ENCODE data around the gene BAG5. TPM values are rescaled to one million over a fixed set of nuclear protein-coding genes. Genes with fewer than 3 reads are reported as not detected.

Gene BAG5
- total and polyA plus RNA-seq, 4 donors: 9.2 to 30.8 (median 22.6) TPM

GRCh38 chr14:103574104-103574503, 11.6 kb upstream of the BAG5 start:
- Histone ChIP-seq H3K27me3 (ENCODE audit: control insufficient read depth in 1 of 2, insufficient read depth in 2 of 2, low read length in 1 of 2) (no peaks in the 10 kb centered on the region), H3K4me3 (ENCODE audit: low read length in 2 of 2) (no peak overlapping the region), H3K4me1 (ENCODE audit: control insufficient read depth in 1 of 2, insufficient read depth in 2 of 2, low read length in 2 of 2) (no peaks in the 10 kb centered on the region), H3K9me3 (ENCODE audit: control insufficient read depth, low read length) (no peaks in the 10 kb centered on the region), H3K36me3 (ENCODE audit: control insufficient read depth in 1 of 2, insufficient read depth in 2 of 2, low read length in 1 of 2) (peaks cover 0 to 2% of the 10 kb centered on the region in 2 donors), H3K27ac (ENCODE audit: low read depth in 1 of 2, low read length in 2 of 2) (no peak overlapping the region)
- DNase-seq (no peak), ATAC-seq (ENCODE audit: low FRiP score) (no peak)
- intact Hi-C loops (cut with DNase I): no loop called here
- 66 to 71% methylated on average over 6 of the region's 6 CpGs for WGBS, 2 donors

- H3K27ac ChIP-seq (ENCODE audit: low read depth in 1 of 2, low read length in 2 of 2): no peak overlapping the region
- 78 to 79% methylated on average over 11 of the region's 11 CpGs for WGBS, 2 donors
- ATAC-seq (ENCODE audit: low FRiP score): no peak
Observed at GRCh38 chr14:103569408-103569807, 7.0 kb upstream of the BAG5 start.

GRCh38 chr14:103568952-103569351, 6.5 kb upstream of the BAG5 start:
- intact Hi-C loops (cut with DNase I): no loop called here
- H3K27ac ChIP-seq (ENCODE audit: low read depth in 1 of 2, low read length in 2 of 2): no peak overlapping the region
- DNase-seq (peak in 1 of 2 donors; percentile 20), ATAC-seq (ENCODE audit: low FRiP score) (no peak)
- no peaks in the 10 kb centered on the region for H3K4me1 ChIP-seq (ENCODE audit: control insufficient read depth in 1 of 2, insufficient read depth in 2 of 2, low read length in 2 of 2)
- no peak overlapping the region for H3K4me3 ChIP-seq (ENCODE audit: low read length in 2 of 2)
- H3K27me3 ChIP-seq (ENCODE audit: control insufficient read depth in 1 of 2, insufficient read depth in 2 of 2, low read length in 1 of 2): no peaks in the 10 kb centered on the region
- H3K9me3 ChIP-seq (ENCODE audit: control insufficient read depth, low read length): no peaks in the 10 kb centered on the region
- WGBS, 2 donors: 77 to 85% methylated on average over 8 of the region's 8 CpGs
- H3K36me3 ChIP-seq (ENCODE audit: control insufficient read depth in 1 of 2, insufficient read depth in 2 of 2, low read length in 1 of 2): no peaks in the 10 kb centered on the region

More at GRCh38 chr14:103569408-103569807, 7.0 kb upstream of the BAG5 start:
- no peak overlapping the region for H3K4me3 ChIP-seq (ENCODE audit: low read length in 2 of 2)
- no peaks in the 10 kb centered on the region for H3K27me3 ChIP-seq (ENCODE audit: control insufficient read depth in 1 of 2, insufficient read depth in 2 of 2, low read length in 1 of 2)
- intact Hi-C loops (cut with DNase I): no loop called here
- no peaks in the 10 kb centered on the region for H3K9me3 ChIP-seq (ENCODE audit: control insufficient read depth, low read length)
- no peaks in the 10 kb centered on the region for H3K36me3 ChIP-seq (ENCODE audit: control insufficient read depth in 1 of 2, insufficient read depth in 2 of 2, low read length in 1 of 2)
- DNase-seq: peak in 1 of 2 donors; percentile 46
- H3K4me1 ChIP-seq (ENCODE audit: control insufficient read depth in 1 of 2, insufficient read depth in 2 of 2, low read length in 2 of 2): no peaks in the 10 kb centered on the region

GRCh38 chr14:103563844-103564505, 1.5 kb upstream of the BAG5 start:
- Histone ChIP-seq H3K27ac (ENCODE audit: low read depth in 1 of 2, low read length in 2 of 2) (no peak overlapping the region), H3K4me3 (ENCODE audit: low read length in 2 of 2) (peak overlapping the region in 1 of 2 donors; percentile 90), H3K4me1 (ENCODE audit: control insufficient read depth in 1 of 2, insufficient read depth in 2 of 2, low read length in 2 of 2) (no peaks in the 10 kb centered on the region), H3K9me3 (ENCODE audit: control insufficient read depth, low read length) (no peaks in the 10 kb centered on the region), H3K27me3 (ENCODE audit: control insufficient read depth in 1 of 2, insufficient read depth in 2 of 2, low read length in 1 of 2) (no peaks in the 10 kb centered on the region), H3K36me3 (ENCODE audit: control insufficient read depth in 1 of 2, insufficient read depth in 2 of 2, low read length in 1 of 2) (no peaks in the 10 kb centered on the region)
- intact Hi-C loops (cut with DNase I): no loop called here
- 65 to 66% methylated on average over 21 of the region's 21 CpGs for WGBS, 2 donors
- ATAC-seq (ENCODE audit: low FRiP score) (no peak), DNase-seq (peak in 1 of 2 donors; percentile 33)

GRCh38 chr14:103563226-103563620, 766 bp upstream of the BAG5 start:
- Histone ChIP-seq H3K27me3 (ENCODE audit: control insufficient read depth in 1 of 2, insufficient read depth in 2 of 2, low read length in 1 of 2) (no peaks in the 10 kb centered on the region), H3K4me3 (ENCODE audit: low read length in 2 of 2) (peak overlapping the region; percentile 83 to 90), H3K4me1 (ENCODE audit: control insufficient read depth in 1 of 2, insufficient read depth in 2 of 2, low read length in 2 of 2) (no peaks in the 10 kb centered on the region), H3K9me3 (ENCODE audit: control insufficient read depth, low read length) (no peaks in the 10 kb centered on the region), H3K27ac (ENCODE audit: low read depth in 1 of 2, low read length in 2 of 2) (no peak overlapping the region), H3K36me3 (ENCODE audit: control insufficient read depth in 1 of 2, insufficient read depth in 2 of 2, low read length in 1 of 2) (no peaks in the 10 kb centered on the region)
- ATAC-seq (ENCODE audit: low FRiP score) (no peak), DNase-seq (no peak)
- intact Hi-C loops (cut with DNase I): no loop called here
- 0 to 1% methylated on average over 22 of the region's 22 CpGs for WGBS, 2 donors

GRCh38 chr14:103562179-103562428, 353 bp downstream of the BAG5 start:
- peak overlapping the region; percentile 71 to 72 for H3K27ac ChIP-seq (ENCODE audit: low read depth in 1 of 2, low read length in 2 of 2)
- DNase-seq: peak in 1 of 2 donors; percentile 86
- intact Hi-C loops (cut with DNase I): no loop called here
- ATAC-seq (ENCODE audit: low FRiP score): peak; percentile 74
- H3K4me3 ChIP-seq (ENCODE audit: low read length in 2 of 2): peak overlapping the region; percentile 83 to 90
- WGBS, 2 donors: 0% methylated on average over 14 to 25 of the region's 25 CpGs
- H3K9me3 ChIP-seq (ENCODE audit: control insufficient read depth, low read length): no peaks in the 10 kb centered on the region
- no peaks in the 10 kb centered on the region for H3K4me1 ChIP-seq (ENCODE audit: control insufficient read depth in 1 of 2, insufficient read depth in 2 of 2, low read length in 2 of 2)
- no peaks in the 10 kb centered on the region for H3K36me3 ChIP-seq (ENCODE audit: control insufficient read depth in 1 of 2, insufficient read depth in 2 of 2, low read length in 1 of 2)
- no peaks in the 10 kb centered on the region for H3K27me3 ChIP-seq (ENCODE audit: control insufficient read depth in 1 of 2, insufficient read depth in 2 of 2, low read length in 1 of 2)

GRCh38 chr14:103561381-103562178, 877 bp downstream of the BAG5 start:
- H3K27me3 ChIP-seq (ENCODE audit: control insufficient read depth in 1 of 2, insufficient read depth in 2 of 2, low read length in 1 of 2): no peaks in the 10 kb centered on the region
- DNase-seq: peak in 1 of 2 donors; percentile 59
- intact Hi-C loops (cut with DNase I): loop anchor here in 1 of 2 donors (2.0 kb wide), 1 partner anchor 65 kb away; no protein-coding TSS in a partner anchor

GRCh38 chr14:103560691-103561090, 1.8 kb downstream of the BAG5 start:
- Histone ChIP-seq H3K36me3 (ENCODE audit: control insufficient read depth in 1 of 2, insufficient read depth in 2 of 2, low read length in 1 of 2) (no peaks in the 10 kb centered on the region), H3K27me3 (ENCODE audit: control insufficient read depth in 1 of 2, insufficient read depth in 2 of 2, low read length in 1 of 2) (no peaks in the 10 kb centered on the region), H3K27ac (ENCODE audit: low read depth in 1 of 2, low read length in 2 of 2) (no peak overlapping the region), H3K9me3 (ENCODE audit: control insufficient read depth, low read length) (no peaks in the 10 kb centered on the region), H3K4me3 (ENCODE audit: low read length in 2 of 2) (no peak overlapping the region), H3K4me1 (ENCODE audit: control insufficient read depth in 1 of 2, insufficient read depth in 2 of 2, low read length in 2 of 2) (no peaks in the 10 kb centered on the region)
- WGBS, 2 donors: 74 to 75% methylated on average over 8 of the region's 8 CpGs
- intact Hi-C loops (cut with DNase I): loop anchor here in 1 of 2 donors (2.0 kb wide), 1 partner anchor 66 kb away; no protein-coding TSS in a partner anchor
- DNase-seq (peak in 1 of 2 donors; percentile 16), ATAC-seq (ENCODE audit: low FRiP score) (no peak)

More at GRCh38 chr14:103561381-103562178, 877 bp downstream of the BAG5 start:
- no peaks in the 10 kb centered on the region for H3K36me3 ChIP-seq (ENCODE audit: control insufficient read depth in 1 of 2, insufficient read depth in 2 of 2, low read length in 1 of 2)
- no peaks in the 10 kb centered on the region for H3K4me1 ChIP-seq (ENCODE audit: control insufficient read depth in 1 of 2, insufficient read depth in 2 of 2, low read length in 2 of 2)
- peak overlapping the region; percentile 83 to 90 for H3K4me3 ChIP-seq (ENCODE audit: low read length in 2 of 2)
- ATAC-seq (ENCODE audit: low FRiP score): peak; percentile 63
- WGBS, 2 donors: 5% methylated on average over 36 of the region's 36 CpGs
- H3K27ac ChIP-seq (ENCODE audit: low read depth in 1 of 2, low read length in 2 of 2): peak overlapping the region in 1 of 2 donors; percentile 72
- H3K9me3 ChIP-seq (ENCODE audit: control insufficient read depth, low read length): no peaks in the 10 kb centered on the region

Data from aorta (tissue), 5 donors.